ENCODE measurements around the gene TYMP.
A peak's percentile ranks its signal among the peaks of the same experiment; 100 is the strongest.

The TYMP gene

DNA sequence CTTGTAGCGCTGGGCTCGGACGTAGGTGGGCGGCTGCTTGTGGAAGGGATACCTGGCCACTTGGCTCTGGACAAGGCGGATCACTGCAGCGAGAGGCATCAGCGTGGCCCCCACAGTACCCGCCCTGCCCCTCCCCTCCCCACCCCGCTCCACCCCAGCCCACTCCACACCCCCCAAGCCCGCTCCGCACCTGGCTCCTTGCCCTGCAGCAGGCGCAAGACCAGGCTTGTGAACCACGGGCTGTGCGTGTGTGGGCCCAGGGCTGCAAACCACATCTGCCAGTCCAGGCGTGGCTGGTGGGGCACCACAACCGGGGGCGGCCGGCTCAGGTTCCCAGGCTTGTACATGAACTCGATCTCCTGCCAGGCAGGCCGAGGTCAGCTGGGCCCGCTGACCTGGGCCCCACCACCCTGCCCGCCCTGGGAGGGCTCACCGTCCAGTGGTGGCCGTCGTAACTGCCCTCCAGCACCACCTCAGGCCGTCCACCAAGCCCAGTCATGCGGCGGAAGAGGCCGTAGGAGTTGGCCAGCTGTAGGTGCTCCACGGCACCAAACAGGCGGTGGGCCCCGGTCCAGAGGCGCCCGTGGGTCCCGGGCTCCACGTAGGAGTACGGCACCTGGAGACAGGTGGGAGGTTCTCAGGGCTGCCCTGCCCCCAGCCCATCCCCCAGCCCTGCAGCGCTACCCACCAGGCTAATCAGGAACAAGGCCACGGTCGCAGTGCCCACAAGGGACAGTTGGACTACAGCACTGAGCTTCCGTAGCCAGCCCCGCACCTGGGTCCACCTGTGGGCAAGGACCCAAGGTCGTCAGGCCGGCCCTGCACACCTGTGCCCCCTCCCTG, 25.2 kb downstream of the TYMP start:
- no peak for DNase-seq

DNA sequence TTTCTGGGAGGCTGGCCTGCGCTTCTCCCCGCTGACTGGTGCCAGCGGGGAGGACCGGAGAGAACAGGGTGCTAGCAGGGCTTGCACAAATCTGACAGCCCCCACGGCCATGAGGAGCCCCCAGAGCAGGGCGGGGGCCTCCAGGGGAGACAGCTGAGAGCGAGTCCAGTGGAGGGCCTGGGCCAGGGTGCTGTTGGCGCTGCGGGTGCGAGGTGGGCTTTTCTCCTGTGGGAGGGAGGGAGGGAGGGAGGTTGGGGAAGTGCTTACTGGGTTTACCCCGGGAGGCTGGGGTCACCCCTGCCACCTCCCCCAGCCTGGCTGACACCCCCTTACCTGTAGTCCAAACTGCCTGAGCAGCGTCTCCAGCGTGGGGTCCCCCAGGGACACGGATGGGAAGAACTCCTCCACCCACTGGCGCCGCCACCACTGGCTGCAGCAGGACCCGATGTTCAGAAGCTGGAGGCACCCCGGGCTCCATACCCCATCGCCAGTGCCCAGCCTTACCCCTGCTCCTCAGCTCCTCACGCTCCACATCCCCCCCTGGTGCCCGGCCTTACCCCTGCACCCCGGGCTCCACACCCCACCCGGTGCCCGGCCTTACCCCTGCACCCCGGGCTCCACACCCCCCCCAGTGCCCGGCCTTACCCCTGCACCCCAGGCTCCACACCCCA, 26.2 kb downstream of the TYMP start:
- no peak for DNase-seq

DNA sequence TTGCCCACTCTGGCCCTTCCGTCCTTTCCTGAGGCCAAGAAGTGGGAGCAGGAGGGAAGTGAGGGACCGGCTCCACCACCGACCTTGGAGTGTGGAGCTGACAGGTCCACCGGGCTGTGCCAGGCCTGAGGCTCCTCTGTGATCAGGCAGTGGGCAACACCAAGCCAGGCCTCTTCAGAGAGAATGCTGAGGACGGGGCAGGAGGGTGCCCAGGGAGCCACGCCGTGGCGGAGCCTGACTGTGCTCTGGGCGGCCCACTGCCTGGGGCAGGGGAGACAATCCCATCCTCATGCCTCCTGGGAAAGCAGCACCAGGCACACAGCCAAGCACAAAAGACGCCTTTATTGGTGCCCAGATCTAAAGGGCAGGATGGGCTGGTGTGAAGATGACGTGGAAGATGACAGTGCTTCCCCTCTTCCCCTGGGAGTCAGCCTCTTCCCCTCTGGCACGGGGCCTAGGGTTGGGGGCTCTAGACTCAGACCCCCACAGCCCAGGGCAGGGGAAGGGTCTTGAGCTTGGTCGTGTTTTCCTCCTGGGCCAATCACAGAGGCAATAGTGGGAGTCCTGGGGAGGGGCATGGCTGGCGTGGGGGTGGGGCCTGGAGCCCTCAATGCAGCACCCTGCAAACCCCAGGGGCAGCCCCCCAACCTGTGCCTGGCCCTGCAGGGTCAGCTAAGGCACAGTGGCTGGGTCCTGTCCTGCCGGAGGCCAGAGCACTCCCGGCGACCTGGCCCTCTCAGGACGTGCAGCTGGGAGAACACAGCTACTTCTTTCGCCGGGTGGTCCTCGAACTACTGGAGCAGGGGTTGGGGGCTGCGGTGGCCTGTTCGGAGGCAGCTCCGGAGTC, 27.0 kb downstream of the TYMP start:
- no peak for DNase-seq

DNA sequence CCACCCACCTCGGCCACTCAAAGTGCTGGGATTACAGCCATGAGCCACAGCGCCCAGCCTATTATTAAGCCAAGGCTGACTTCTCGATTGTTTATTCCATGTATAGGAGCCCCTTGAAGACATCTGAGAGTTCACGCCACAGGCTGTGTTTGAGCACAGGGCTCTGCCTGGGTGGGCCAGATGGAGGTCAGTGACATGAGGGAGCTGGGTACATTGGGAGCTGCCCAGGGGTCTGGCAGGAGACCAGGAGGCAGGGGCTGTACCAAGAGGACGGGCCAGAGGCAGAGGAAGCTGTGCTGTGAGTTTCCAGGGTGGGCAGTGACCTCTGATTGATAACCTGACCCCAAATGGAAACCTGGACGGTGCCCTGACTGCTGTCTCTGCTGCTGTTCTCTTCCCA, 27.7 kb downstream of the TYMP start:
- no peak for DNase-seq

DNA sequence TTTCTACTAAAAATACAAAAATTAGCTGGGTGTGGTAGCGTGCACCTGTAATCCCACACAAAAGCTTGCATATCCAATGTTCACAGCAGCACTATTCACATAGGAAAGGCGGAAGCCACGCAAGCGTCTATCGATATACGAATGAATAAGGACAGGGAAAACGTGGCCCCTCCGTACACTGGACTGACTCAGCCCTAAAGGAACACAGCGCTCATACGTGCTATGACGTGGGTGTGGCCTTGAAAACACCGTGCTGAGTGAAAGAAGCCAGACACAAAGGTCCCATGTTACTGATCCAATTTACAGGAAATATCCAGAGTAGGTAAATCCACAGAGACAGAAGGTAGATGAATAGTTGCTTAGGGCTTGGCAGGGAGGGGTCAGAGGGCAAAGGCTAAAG, 29.4 kb downstream of the TYMP start:
- DNase-seq = no peak

DNA sequence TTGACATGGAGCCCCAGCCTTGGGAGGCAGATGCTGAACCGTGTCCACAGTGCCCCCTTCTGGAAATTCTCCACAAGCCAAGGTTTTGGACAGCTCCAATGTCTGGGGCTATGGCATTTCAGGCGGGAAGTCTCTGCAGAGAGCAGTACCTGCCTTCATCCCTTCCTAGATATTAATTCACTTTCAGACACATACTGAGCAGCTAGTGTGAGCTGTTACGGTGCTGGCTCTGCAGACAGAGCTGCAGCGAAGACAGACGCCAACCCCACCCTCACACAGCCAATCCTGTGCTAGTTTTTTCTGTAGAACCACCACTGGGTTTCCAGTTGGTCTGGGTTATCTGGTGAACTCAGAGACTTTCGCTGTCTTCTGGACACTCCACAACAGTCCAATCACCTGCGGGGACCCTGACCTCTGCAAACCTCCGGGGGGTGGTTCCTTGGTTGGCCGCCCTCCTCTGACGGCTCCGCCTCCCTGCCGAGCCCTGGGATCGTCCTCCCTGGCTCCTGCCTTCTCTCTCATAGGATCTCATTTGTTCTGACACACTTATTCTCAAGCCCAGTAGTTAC, 31.4 kb downstream of the TYMP start:
- peak; percentile 83 for DNase-seq

DNA sequence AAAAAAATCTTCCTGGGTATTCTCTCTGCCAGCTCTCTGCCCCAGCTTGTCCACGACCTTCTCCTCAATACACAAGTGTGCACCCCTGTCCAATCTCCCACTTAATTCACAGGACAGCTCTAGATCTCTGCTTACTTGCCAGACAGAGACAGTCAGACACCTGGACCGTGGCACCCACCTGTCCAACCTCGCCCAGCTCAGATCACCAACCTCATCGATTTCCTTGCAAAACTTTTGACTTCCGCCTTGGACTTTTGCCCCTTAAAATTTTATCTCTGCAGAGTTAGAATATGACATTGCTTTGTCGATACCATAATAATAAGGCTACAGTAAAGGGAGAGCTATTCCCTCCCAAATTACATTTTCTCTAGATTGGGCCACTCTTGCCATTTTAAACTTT, 32.7 kb downstream of the TYMP start:
- DNase-seq = no peak

DNA sequence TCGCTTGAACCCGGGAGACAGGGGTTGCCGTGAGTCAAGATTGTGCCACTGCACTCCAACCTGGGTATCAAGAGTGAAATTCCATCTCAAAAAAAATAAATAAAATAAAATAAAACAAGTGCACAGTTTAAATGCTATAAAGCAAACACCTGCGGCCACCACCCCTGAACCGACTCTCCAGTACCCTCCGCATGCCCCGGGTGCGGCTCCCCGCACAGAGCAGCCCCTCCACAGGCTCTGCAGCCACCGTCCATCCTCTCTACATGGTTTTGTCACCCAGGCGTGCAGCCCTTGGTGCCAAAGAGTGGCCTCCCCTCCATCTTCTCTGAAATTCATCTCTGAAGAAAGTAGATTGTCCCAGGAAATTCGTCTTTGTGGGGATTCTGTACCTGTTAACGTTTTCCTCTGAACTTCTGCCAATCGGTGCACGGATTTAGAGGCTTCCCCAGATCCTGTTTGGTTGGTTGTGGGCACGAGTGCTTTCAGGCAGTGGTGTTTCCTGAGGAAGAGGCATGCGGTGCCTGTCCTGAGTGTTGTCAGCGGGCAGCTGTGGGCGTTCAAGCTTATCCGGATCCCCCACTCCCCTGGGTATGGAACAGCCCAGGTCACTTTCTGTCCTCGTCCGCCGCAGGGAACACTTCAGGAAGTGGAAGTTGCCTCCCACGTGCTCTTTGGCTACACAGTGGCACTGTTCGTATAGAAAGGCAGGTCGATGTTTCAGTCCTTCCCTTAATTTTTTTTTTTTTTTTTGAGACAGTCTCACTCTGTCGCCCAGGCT, 39.1 kb downstream of the TYMP start:
- DNase-seq = no peak

DNA sequence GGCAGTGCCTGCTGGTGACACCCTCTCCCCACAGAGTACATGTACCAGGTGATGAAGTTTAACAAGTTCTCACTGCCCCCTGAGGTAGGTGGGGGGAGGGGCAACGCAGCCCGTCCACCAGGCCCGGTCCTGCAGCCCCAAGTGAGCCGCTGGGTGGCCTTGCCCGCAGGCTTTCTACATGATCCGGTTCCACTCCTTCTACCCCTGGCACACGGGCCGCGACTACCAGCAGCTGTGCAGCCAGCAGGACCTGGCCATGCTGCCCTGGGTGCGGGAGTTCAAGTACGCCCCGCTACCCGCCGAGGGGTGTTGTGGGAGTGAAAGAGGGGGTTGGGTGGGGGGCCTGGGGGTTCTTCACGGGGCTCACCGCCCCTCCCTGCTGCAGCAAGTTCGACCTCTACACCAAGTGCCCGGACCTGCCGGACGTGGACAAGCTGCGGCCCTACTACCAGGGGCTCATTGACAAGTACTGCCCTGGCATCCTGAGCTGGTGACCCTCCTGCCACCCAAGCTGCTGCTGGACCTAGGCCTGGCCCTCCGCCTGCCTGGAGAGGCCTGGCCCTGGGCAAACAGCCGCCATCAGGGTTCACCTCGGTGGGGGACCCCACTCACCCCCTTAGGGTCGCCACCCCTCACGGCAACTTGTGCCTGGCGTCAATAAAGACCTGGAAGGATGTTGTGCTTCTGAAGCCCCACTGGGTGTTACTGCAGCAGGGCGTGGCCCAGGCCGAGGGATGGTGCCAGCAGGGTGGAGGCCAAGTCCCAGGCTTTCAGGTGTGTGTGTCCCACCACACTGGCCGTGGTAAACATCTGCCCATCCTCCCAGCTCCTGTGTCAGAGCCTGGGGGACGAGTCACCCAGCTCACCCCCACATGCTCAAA, 40.2 kb downstream of the TYMP start:
- DNase-seq = no peak

DNA sequence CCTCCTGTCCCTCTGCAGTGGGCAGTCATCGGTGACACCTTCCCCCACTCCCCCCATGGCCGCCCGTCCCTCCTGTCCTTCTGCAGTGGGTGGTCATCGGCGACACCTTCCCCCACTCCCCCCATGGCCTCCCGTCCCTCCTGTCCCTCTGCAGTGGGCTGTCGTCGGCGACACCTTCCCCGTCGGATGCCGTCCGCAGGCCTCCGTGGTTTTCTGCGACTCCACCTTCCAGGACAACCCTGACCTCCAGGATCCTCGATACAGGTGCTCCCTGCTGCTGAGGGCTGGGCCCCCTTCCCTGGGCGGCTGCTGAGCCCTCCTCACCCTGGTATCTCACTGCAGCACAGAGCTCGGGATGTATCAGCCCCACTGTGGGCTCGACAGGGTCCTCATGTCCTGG, 40.9 kb downstream of the TYMP start:
- DNase-seq = no peak

DNA sequence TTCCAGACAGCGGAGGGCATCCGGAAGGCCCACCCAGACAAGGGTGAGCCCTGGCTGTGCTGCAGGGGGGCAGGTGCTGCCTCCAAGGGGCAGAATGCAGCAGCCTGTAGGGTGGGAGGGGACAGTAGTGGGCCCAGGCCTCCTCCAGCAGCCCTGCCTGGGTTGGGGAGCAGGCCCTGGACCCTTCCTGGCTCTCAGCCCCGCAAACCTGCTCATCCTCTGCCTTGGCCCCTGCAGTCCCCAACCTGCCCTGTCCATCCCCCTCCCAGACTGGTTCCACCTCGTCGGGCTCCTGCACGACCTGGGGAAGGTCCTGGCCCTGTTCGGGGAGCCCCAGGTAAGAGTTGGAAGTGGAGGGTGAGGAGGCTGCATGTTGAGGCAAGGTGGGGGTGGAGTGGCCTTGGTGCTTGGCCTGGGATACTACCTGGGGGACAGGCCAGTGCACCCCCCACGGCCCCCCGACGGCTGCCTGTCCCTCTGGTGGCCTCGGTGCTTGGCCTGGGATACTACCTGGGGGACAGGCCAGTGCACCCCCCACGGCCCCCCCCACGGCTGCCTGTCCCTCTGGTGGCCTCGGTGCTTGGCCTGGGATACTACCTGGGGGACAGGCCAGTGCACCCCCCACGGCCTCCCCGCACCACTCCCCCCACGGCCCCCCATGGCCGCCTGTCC, 41.7 kb downstream of the TYMP start:
- DNase-seq = no peak

DNA sequence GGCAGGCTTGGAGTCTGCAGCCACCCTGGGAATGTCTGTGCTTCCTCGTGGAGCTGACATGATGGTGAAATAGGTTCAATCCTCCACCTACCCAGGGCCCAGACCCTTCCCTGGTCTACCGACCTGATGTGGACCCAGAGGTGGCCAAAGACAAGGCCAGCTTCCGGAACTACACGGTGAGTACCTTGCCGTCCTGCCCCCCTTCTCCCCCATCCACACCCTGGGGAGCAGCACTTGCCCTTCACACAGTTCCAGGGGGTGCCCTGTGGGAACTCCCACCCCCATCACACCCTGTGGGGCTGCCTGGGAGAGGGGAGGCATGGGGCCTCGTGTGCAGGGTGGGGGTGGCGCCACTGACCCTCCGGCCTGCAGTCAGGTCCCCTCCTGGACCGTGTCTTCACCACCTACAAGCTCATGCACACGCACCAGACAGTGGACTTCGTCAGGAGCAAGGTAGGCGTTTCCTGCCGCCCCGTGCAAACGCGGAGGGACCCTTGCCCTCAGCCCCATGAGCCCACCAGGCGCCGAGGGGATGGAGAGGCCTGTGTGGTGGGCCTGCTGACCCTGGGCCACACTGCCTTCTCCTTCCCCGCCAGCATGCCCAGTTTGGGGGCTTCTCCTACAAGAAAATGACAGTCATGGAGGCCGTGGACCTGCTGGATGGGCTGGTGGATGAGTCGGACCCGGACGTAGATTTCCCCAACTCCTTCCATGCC, 42.4 kb downstream of the TYMP start:
- DNase-seq = no peak

DNA sequence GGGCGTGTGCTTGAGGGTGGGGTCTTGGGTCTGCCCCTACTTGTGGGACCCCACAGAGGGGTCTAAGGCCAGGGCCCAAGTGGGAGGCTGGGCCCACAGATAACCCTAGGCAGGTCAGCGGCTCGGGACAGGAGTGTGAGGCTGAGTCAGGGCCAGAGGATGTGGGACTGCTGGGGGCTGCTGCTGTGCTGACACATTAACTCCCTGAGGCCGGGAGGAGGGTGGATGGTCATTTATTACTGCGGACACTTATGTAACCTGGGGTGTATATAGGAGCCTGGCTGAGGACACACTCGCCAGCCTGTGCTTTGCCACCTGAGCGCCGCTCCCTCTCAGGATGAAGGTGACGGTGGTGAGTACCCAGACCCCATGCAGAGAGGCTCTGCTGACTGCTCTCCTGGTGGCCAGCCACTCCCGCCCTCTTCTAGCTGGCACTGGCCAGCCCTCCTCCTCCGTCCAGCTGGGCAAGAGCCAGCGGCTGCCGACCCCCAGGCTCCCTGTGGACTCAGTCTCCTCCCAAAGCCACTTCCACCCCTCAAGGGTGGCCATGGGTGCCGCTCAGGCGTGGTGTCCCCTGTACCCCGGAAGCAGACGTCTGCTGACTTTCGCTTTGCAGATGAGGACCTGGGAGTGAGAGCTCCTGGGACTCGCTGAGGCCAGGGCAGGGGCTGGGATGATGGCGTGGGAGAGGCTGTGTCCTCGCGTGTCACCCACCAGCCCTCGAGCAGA, 43.1 kb downstream of the TYMP start, which contains the start of gene MIOX:
Gene MIOX, plus strand, starts transcription at position 299 of the 729 bp plus-strand sequence. Its CDS starts 39 bp downstream, at position 338.
- no peak for DNase-seq

DNA sequence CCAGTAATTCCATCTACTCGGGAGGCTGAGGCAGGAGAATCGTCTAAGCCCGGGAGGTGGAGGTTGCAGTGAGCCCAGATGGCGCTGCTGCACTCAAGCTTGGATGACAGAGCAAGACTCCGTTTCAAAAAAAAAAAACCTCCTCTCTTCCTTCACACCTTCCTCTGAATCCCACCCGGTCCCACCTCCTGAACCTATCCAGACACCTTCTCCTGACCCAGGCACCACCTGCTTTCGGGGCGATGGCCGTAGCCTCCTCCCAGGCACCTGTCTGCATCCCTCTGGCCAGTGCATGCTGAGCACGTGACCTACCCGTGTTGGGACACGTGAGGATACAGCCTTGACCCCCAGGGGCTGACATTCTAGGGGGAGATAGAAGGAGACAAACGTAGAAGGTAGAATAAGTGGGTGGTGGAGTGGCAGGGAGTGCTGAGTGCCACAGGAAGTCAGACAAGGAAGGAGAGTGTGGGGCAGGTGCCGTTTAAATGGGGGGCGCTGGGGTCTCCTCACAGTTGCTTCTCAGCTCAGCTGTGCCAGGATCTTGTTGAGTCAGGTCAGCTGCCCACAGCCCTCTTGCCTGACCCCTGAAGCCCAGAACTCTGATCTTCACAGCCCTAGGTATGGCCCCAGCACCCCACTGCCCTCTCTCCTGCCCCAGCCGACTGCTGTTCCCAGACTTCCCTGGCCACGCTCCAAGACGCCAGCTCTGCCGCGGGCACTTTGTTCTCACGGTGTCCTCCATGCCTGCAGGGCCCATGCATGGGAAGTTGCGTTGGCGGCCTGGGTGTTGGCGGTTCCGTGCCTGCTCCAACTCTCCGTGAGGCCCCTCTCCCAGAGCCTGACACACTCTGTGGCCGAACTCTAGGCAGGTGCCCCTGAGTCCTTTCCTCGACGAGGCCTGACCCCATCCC, 44.3 kb downstream of the TYMP start:
- DNase-seq = no peak

DNA sequence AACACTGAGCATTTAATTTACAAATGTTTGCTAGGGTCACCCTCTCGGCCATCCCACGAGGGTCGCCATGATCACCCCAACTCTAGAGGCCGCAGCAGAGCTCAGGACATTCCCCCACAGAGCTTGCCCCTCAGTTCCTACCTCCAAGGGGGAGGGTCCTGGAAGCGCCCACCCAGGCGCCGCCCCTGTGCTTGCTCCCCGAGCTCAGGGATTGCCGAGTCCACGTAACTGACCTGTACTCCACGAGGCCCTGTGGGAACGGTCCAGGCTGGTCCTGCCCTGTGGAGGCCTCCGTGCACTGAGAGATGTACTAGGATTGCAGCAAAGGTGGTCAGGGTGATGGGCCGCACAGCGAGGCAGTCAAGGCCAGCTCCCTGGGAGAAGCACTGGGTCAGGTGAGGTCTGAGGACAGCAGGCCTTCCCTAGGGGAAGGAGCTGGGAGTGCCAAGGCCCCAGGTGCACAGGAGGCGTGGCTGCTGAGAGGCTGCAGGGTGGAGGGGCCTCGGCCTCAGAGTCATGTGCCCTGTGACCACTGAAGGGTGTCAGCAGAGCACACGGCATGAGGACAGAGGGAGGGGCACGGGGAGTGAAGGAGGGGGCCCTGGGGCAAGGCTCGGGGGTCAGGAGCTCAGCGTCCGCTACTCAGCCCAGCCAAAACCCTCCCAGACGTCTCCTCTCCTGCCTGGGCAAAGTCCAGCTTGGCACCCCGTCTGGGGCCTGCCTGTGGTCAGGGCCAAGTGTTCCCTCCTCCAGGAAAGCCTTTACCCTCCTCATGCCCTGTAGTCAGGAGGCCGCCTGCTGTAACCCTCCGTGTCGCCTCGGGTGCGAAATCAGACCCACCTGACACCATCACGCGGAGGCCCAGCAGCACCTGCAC, 45.6 kb downstream of the TYMP start:
- no peak for DNase-seq

DNA sequence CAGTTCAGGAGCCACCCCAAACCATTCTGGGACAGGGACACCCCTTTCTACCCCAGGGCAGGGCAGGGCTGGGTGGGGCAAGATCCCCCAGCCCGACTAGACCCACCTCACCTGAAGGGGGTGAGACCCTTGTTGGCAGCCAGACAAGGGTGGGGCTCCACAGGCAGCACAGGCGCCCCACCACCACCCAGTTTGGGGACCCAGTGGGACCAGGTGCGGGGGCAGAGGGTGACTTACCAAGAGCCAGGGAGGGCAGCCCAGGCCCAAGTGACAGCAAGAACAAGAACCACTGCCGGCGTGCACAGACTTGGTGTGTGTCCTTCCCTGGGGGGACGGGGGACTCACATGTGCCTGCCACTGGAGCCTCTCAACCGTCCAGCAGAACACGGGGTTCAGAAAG, 46.3 kb downstream of the TYMP start:
- no peak for DNase-seq

DNA sequence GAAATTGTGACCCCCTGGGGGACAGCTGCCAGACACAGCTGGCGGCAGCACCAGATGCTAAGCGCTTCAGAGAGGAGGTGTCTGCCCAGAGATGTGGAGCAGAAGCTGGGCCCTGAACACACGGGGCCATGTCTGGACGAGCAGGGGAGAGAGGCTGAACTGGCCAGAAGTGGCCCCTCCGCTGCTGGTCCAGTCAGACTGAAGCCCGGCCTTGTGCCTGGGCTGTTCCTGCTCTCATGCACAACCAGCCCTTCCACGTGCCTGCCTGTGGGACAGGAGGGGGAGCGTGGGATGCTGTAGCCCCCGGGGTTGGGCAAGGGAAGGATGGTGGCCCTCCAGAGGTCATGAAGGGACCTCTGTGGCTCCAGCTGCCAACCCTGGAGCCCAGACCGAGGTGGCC, 46.7 kb downstream of the TYMP start:
- no peak for DNase-seq
